ENCODE measurements around the gene CEP57.

- TF ChIP-seq CTCF (IDR thresholded peaks at IDR 0.05) (no peak), POLR2A (IDR thresholded peaks at IDR 0.05) (no peak)
These were observed 1.9 kb downstream of the CEP57 start for GRCh38 chr11:95792200-95792599.

Data from esophagus squamous epithelium (tissue), 4 donors.